Stimulated activated CD4-positive, alpha-beta T cell treated with anti-CD3 and anti-CD28 coated beads, Interleukin-15, amount 100 ng/mL, for 48 hours (primary cell): ENCODE results near the gene PLA2G4B.

ENCODE experiments used
- DNase-seq, 2 donors: peaks; one replicate each; pipeline ENCODE4 v3.0.0-alpha.2; 2020; ENCODE audit warnings: low read depth in 2 of 2

Gene PLA2G4B

DNA sequence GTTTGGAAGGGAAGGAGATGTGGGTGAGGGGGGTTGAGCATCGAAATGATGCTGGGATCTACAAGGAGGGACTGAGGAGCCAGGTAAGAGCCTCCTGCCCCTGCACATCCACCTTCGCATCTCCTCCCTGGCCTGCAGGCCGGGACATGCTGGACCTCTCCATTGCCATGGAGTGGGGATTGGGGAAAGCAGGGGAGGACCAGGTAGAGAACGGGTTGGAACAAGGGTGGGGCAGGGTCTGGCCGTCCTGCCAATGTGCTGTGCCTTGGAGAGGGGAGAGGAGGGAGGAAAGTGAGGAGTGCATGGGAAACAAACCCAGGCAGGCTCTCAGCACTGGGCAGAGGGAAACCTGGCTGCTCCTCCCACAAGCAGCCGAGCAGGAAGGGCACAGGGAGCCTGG, 10.6 kb downstream of the PLA2G4B start:
- no peak for DNase-seq

GRCh38 chr15:41849861-41850260, 11.2 kb downstream of the PLA2G4B start:
- DNase-seq, result no peak

GRCh38 chr15:41850482-41851166, 12.0 kb downstream of the PLA2G4B start:
- DNase-seq, result no peak

DNA sequence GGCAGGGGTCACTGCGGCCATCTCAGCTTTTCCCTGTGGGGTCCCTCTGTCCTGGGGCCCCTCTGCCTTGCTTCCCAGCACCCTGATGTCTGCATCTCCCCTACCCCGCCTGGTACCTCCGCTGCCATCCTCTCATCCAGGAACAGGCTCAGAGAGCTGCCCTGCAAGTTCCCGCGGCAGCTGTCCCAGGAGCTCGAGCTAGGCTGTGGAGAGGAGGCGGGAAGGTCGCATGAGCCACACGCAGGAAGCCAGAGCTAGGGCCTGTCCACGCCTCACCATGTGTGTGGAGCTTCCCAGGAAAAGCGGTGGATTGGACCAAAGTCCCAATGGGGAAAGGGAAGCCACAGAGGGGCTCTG, 12.5 kb downstream of the PLA2G4B start:
- DNase-seq, result no peak

DNA sequence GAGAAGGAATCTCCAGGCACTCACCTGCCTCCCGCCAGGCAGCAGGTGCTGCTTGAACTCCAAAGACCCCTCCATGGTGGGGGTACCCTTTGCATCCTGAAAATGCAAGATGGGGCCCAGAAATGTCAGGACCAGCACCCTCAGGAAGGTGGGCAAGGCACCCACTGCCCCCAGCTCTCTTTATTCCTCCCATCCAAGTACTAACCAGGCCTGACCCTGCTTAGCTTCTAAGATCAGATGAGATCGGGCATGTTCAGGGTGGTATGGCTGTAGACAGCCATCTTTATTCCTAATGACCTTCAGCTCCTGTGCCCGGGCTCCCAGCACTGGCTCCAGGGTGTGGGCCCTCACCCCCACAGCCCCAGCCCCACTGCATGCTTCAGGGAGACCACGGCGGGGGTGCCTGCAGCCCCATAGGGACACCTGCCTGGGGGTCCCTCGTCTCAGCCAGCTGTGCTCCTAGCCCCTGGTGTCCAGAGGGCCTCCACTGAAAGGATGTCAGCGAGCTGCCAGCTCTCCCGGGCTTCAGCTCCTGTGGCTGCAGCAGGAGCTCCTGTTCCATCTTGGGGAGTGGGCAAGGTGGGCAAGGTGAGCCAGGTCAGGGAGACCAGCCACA, 13.2 kb downstream of the PLA2G4B start:
- DNase-seq, result no peak

DNA sequence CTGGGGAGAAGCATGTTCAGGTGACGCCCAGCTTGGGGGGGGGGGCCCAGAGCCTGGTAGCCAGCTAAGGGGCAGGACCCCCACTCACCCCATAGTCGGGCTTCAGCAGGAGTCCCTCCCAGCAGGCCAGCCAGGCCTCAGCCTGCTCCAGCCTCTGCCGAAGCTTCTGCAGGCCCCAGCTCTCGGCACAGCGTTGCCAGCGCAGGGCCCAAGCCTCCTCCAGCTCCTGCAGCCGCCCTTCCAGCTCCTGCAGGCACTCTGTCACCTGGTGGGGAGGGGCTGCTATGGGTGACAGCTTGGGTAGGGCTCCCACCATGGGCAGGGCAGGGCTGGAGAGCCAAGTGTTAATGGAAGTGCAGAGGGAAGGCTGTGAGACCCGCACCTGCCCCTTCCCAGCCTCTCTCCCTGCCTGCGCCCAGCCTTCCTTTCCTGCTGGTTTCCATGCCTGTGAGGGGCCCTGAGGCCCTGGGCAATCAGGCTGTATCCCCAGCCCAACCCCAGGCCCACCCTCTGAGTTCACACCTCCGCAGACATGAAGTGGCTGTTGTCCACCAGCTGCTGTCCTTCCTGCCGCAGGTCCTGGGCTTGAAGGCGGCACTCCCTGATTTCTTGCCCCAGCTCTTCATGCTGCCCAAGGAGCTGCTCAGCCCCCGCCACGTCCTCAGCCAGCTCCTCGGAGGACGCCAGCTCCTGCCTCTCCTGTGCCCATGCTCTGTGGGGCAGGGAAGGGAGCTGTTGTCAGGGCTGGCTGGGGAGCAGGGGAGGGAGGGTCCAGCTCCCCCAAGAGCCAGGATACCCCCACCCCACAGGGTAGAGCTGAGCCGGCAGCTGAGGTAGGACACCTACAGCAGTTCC, 14.3 kb downstream of the PLA2G4B start:
- no peak for DNase-seq

GRCh38 chr15:41853831-41854230, 15.2 kb downstream of the PLA2G4B start:
- no peak for DNase-seq

DNA sequence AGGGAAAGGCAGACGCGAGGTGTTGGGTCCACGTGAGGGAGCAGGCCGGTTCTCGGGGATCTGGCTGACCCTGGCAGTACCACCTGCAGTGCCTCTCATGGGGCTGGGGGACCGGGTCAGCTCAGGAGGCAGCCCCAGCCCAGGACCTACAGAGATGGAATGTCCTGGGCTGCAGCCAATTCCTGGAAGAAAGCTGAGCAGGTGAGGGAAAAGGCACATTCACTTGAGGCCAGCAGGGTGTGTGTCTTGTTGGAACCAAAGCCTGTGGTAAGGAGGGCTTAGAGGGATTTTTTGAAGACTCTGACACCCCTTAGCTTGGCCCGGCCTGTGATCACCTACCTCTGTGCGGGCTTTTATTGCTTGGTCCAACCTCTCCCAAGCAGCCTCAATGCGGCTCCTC, 15.8 kb downstream of the PLA2G4B start:
- DNase-seq, result no peak

GRCh38 chr15:41855261-41855961, 16.8 kb downstream of the PLA2G4B start:
- DNase-seq, result no peak

- DNase-seq, result no peak
Measured at GRCh38 chr15:41856262-41856661, 17.6 kb downstream of the PLA2G4B start.

- DNase-seq, result no peak
Measured at GRCh38 chr15:41856716-41857115, 18.1 kb downstream of the PLA2G4B start.

GRCh38 chr15:41857316-41857715, 18.7 kb downstream of the PLA2G4B start:
- no peak for DNase-seq

GRCh38 chr15:41858756-41859155, 20.1 kb downstream of the PLA2G4B start:
- no peak for DNase-seq

DNA sequence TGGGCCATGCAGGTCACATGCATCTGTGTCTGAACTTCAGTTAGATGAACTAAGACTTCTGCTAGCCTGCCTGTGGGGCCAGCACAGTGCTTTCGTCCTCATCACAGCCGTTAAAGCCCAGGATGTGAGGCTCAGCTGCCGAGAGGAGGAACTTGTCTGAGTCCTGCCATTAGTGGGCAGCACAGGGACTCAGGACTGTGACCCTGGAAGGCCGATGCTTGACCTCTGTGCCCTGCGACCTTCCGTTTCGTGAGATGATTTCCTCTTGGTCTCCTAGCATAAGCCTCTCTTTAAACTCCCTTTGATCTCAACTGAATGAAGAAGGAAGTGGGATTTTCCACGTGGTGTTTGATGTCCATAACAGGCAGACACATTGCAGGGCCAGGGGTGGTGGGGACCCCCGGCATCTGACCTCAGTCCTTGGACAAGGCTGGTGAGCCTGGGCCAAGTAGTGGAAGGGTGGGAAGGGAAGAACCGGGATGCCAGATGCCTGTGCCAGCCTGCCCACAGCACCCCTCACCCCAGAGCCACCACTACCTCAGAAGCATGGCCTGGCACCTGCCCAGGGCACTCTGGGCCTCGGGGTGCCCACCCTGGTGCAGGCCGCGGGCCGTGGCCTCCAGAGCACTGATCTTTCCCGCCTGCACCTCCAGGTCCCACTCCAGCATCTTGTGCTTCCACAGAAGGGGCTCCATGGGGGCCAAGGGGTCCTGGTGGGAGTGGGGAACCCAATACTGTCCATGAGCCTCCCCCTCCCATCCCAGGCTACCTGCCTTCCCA, 21.6 kb downstream of the PLA2G4B start:
- DNase-seq, result no peak

DNA sequence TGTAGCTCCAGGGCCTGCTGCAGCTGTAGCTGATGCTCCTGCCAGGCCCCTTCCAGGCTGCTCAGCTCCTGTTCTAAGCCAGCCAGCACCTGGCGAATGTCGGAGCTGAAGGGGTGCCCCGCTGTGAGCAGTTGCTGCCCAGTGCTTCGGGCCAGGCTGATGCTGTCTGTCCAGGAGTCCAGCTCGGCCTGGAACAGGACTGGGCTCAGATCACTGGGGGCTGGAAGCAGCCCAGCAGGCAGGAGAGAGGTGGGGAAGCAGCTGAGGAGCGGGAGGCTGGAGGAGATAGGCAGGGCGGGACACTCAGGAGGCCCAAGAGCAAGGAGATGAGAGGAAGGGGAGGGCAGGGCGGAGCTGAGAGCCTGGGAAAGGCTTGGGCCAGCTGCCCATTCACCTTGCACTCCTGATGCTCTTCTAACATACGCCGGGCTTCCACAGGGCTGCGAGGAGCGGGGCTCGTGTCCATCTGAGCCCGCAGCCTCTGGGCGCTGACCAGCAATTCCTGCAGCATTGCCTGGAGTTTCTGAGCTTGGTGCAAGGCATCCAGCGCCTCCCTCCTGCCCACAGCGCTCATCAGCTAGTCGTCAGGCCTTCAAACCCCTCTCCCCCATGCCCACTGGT, 23.2 kb downstream of the PLA2G4B start:
- DNase-seq, result no peak

- DNase-seq, result no peak
Measured at GRCh38 chr15:41862515-41863116, 24.0 kb downstream of the PLA2G4B start.

DNA sequence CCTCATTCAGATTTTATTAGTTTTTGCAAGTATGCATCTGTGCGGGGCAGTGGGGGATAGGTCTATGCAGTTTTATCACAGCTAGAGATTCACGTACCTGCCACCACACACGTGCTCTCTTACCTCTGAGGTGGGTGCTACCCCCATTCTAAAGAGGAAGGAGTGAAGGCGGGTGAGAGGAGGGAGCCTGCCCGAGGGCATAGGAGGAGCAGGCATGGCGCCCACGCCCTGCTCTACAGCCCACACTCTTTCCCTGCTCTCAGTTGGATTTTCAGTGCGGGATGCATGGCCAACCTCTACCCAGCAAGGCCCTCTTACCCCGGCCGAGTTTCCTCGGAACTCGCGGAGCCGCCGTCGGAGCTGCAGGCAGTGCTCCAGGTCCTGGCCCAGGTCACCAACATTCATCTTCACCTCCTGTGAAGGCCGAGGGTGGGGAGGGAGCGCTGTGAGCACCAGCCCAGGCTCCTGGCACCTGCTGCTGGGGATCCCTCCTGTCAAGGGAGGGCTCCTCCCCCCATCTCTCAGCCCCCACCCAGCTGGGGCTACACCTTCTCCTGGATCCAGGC, 26.9 kb downstream of the PLA2G4B start:
- DNase-seq, result no peak

GRCh38 chr15:41866263-41866703, 27.6 kb downstream of the PLA2G4B start:
- no peak for DNase-seq

GRCh38 chr15:41866872-41867579, 28.4 kb downstream of the PLA2G4B start:
- no peak for DNase-seq

DNA sequence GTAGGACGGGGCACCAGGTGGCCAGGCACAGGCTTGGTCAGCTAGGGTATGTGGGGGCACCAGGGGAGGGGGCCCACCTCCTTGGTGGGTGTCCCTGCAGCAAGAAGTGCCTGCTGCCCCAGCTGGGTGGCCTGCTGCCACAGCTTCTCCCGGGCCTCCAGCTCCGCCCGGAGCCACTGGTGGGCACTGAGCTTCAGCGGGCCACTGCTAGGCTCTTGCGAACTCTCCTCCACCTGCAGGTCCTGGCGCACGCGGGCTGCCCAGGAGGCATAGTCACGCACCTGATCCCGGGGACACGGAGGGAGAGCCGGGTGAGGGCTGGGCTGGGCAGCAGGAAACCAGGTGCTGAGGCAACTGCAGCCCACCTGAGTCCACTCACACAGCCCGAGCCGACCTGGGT, 29.7 kb downstream of the PLA2G4B start:
- DNase-seq, result no peak
